ENCODE results near the gene N4BP2. TPM values are rescaled to one million over a fixed set of nuclear protein-coding genes. Genes with fewer than 3 reads are reported as not detected.
"Not testable (repeated sequence)": the region's sequence is repeated elsewhere in the genome, so short reads cannot be mapped to it uniquely, and the experiment has no call there.

The N4BP2 gene
- total and polyA plus RNA-seq, 2 donors from 2014 or later, result 0.71 to 10.5 TPM

DNA sequence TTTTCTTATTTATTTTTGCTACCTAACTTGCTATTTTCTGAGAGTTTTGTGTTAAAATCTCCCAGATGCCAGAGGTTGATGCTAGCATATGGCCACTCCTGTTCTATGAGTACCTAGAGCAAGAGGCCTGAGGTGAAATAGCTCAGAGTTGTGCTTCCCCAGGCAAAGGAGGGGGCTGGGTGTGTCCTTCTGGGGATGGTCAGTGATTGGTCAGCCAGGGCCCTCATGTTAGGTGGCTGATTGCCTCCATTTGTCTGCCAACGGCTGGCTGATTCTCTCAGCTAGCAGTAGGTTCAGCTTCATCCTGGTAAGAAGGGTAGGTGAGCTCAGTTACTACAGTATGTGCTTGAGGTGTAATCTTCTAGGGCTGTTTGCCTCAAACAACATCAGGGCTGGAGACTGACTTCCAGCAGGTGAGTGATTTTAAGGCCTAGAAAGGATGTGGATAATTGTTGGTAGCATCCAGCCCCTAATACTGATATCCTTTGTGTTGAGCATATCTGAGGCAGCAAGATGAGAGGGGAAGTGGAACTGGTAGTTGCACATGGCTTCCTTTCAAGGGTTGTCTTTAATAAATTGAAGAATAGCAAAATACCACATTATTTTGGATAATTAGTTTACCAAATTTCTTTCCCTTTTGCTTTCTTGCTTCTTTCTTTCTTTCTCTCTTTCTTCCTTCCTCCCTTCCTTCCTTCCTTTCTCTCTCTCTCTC lies 77.7 kb downstream of the N4BP2 start:
- H3K27me3 ChIP-seq (ENCODE audit: control insufficient read depth, insufficient read depth, low read length), result no peaks in the 10 kb centered on the region
- intact Hi-C loops (cut with DNase I), result no loop called here
- no peak for DNase-seq
- H3K36me3 ChIP-seq (ENCODE audit: control insufficient read depth in 2 of 3, insufficient read depth in 3 of 3, low read length in 3 of 3), result no peaks in the 10 kb centered on the region
- H3K9me3 ChIP-seq (ENCODE audit: control insufficient read depth in 2 of 3, insufficient read depth in 1 of 3, low read length in 3 of 3), result no peaks in the 10 kb centered on the region
- no peak for FAIRE-seq
- no peaks in the 10 kb centered on the region for H3K4me1 ChIP-seq (ENCODE audit: control insufficient read depth in 2 of 3, insufficient read depth in 2 of 3, low read depth in 1 of 3, low read length in 3 of 3)
- H3K4me3 ChIP-seq (ENCODE audit: low read length in 3 of 3), result no peak overlapping the region
- H3K27ac ChIP-seq (ENCODE audit: low read depth in 2 of 2, low read length in 2 of 2), result no peak overlapping the region
- TF ChIP-seq, protein P1, sequence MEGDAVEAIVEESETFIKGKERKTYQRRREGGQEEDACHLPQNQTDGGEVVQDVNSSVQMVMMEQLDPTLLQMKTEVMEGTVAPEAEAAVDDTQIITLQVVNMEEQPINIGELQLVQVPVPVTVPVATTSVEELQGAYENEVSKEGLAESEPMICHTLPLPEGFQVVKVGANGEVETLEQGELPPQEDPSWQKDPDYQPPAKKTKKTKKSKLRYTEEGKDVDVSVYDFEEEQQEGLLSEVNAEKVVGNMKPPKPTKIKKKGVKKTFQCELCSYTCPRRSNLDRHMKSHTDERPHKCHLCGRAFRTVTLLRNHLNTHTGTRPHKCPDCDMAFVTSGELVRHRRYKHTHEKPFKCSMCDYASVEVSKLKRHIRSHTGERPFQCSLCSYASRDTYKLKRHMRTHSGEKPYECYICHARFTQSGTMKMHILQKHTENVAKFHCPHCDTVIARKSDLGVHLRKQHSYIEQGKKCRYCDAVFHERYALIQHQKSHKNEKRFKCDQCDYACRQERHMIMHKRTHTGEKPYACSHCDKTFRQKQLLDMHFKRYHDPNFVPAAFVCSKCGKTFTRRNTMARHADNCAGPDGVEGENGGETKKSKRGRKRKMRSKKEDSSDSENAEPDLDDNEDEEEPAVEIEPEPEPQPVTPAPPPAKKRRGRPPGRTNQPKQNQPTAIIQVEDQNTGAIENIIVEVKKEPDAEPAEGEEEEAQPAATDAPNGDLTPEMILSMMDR (IDR thresholded peaks at IDR 0.05; ENCODE audit: borderline replicate concordance, extremely low read depth, insufficient read depth), result no peak
- H3K9ac ChIP-seq (ENCODE audit: low read length in 3 of 3), result no peak overlapping the region

DNA sequence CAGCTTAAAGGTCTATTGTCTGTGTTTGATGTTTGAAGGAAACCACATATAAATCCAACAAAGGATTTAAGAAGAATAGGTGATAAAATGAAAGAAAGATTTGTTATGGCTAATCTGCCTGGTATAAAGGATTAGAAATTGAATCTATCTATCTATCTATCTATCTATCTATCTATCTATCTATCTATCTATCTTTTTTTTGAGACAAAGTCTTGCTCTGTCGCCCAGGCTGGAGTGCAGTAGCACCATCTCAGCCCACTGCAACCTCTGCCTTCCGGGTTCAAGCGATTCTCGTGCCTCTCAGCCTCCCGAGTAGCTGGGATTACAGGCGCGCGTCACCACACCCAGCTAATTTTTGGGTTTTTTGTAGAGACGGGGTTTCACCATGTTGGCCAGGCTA lies 79.6 kb downstream of the N4BP2 start:
- H3K27ac ChIP-seq (ENCODE audit: low read depth in 2 of 2, low read length in 2 of 2); H3K4me1 ChIP-seq (ENCODE audit: control insufficient read depth in 2 of 3, insufficient read depth in 2 of 3, low read depth in 1 of 3, low read length in 3 of 3); H3K36me3 ChIP-seq (ENCODE audit: control insufficient read depth in 2 of 3, insufficient read depth in 3 of 3, low read length in 3 of 3); H3K4me3 ChIP-seq (ENCODE audit: low read length in 3 of 3); FAIRE-seq; H3K9me3 ChIP-seq (ENCODE audit: control insufficient read depth in 2 of 3, insufficient read depth in 1 of 3, low read length in 3 of 3); H3K27me3 ChIP-seq (ENCODE audit: control insufficient read depth, insufficient read depth, low read length); intact Hi-C loops (cut with DNase I); DNase-seq; H3K9ac ChIP-seq (ENCODE audit: low read length in 3 of 3): not testable (repeated sequence)

DNA sequence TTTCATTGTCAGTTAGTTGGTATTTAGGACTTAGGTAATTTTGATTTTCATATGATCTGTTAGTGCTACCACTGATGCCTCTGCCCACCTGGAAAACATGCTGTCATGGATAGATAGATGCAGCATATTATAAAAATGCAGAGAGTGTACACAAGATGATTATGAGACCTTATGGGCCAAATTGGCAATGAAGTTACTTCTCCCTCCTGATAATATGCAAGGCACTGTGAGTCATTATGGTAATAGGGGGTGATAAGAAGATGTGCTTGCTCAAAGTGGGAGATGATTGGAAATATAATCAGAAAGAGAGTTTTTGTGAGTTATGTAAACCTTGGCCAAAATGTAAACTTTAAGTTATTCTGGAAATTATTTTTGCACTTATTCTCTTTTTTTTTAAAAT lies 83.5 kb downstream of the N4BP2 start:
- Histone ChIP-seq H3K36me3 (ENCODE audit: control insufficient read depth in 2 of 3, insufficient read depth in 3 of 3, low read length in 3 of 3) (peaks cover 0 to 3% (median 0%) of the 10 kb centered on the region in 3 donors), H3K27ac (ENCODE audit: low read depth in 2 of 2, low read length in 2 of 2) (no peak overlapping the region), H3K4me1 (ENCODE audit: control insufficient read depth in 2 of 3, insufficient read depth in 2 of 3, low read depth in 1 of 3, low read length in 3 of 3) (no peaks in the 10 kb centered on the region), H3K27me3 (ENCODE audit: control insufficient read depth, insufficient read depth, low read length) (no peaks in the 10 kb centered on the region), H3K9ac (ENCODE audit: low read length in 3 of 3) (no peak overlapping the region), H3K9me3 (ENCODE audit: control insufficient read depth in 2 of 3, insufficient read depth in 1 of 3, low read length in 3 of 3) (no peaks in the 10 kb centered on the region), H3K4me3 (ENCODE audit: low read length in 3 of 3) (no peak overlapping the region)
- TF ChIP-seq, protein P1 (IDR thresholded peaks at IDR 0.05; ENCODE audit: borderline replicate concordance, extremely low read depth, insufficient read depth), result no peak
- DNase-seq (no peak), FAIRE-seq (no peak)
- intact Hi-C loops (cut with DNase I), result no loop called here

DNA sequence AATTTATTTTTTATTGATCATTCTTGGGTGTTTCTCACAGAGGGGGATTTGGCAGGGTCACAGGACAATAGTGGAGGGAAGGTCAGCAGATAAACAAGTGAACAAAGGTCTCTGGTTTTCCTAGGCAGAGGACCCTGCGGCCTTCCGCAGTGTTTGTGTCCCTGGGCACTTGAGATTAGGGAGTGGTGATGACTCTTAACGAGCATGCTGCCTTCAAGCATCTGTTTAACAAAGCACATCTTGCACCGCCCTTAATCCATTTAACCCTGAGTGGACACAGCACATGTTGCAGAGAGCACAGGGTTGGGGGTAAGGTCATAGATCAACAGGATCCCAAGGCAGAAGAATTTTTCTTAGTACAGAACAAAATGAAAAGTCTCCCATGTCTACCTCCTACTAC lies 83.9 kb downstream of the N4BP2 start:
- H3K4me3 ChIP-seq (ENCODE audit: low read length in 3 of 3); H3K27me3 ChIP-seq (ENCODE audit: control insufficient read depth, insufficient read depth, low read length); DNase-seq; H3K27ac ChIP-seq (ENCODE audit: low read depth in 2 of 2, low read length in 2 of 2); H3K9ac ChIP-seq (ENCODE audit: low read length in 3 of 3); H3K4me1 ChIP-seq (ENCODE audit: control insufficient read depth in 2 of 3, insufficient read depth in 2 of 3, low read depth in 1 of 3, low read length in 3 of 3); intact Hi-C loops (cut with DNase I); H3K36me3 ChIP-seq (ENCODE audit: control insufficient read depth in 2 of 3, insufficient read depth in 3 of 3, low read length in 3 of 3); H3K9me3 ChIP-seq (ENCODE audit: control insufficient read depth in 2 of 3, insufficient read depth in 1 of 3, low read length in 3 of 3); FAIRE-seq: not testable (repeated sequence)
